Measurements from ENCODE around the gene HS3ST5. TPM values are rescaled to one million over a fixed set of nuclear protein-coding genes. Genes with fewer than 3 reads are reported as not detected.

Gene HS3ST5
- total RNA-seq, 1 donor from 2014 or later, result 0.11 TPM

DNA sequence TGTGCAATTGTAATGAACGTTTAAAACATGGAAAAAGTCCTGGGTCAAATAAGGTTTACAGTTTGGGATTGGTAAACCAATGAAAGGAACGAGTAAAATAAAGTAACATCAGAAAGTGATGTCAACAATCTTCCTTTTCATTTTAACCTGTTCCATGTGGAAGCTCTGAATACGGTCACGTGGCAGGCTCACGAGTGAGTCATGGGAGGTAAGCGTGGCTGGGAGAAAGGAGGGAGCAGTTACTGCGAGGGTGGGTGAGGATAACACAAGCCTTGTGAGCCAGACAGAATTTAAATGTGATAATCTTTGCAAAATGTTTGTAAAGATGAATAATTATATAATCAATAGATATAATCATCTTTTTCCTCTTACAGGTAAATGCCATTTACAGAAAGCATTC, 200.6 kb downstream of the HS3ST5 start:
- H3K36me3 Mint-ChIP-seq (ENCODE audit: unreplicated experiment), result no peaks in the 10 kb centered on the region
- TF ChIP-seq, protein P1, sequence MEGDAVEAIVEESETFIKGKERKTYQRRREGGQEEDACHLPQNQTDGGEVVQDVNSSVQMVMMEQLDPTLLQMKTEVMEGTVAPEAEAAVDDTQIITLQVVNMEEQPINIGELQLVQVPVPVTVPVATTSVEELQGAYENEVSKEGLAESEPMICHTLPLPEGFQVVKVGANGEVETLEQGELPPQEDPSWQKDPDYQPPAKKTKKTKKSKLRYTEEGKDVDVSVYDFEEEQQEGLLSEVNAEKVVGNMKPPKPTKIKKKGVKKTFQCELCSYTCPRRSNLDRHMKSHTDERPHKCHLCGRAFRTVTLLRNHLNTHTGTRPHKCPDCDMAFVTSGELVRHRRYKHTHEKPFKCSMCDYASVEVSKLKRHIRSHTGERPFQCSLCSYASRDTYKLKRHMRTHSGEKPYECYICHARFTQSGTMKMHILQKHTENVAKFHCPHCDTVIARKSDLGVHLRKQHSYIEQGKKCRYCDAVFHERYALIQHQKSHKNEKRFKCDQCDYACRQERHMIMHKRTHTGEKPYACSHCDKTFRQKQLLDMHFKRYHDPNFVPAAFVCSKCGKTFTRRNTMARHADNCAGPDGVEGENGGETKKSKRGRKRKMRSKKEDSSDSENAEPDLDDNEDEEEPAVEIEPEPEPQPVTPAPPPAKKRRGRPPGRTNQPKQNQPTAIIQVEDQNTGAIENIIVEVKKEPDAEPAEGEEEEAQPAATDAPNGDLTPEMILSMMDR (IDR thresholded peaks at IDR 0.05), result no peak
- H3K9me3 Mint-ChIP-seq (ENCODE audit: unreplicated experiment), result peaks cover 3% of the 10 kb centered on the region
- no peak for DNase-seq (ENCODE audit: extremely low spot score, unreplicated experiment)
- no peak overlapping the region for H3K27ac Mint-ChIP-seq (ENCODE audit: unreplicated experiment)
- no peak overlapping the region for H3K4me3 Mint-ChIP-seq (ENCODE audit: unreplicated experiment)
- H3K27me3 Mint-ChIP-seq (ENCODE audit: unreplicated experiment), result peaks cover 7% of the 10 kb centered on the region
- H3K4me1 Mint-ChIP-seq (ENCODE audit: unreplicated experiment), result peaks cover 9% of the 10 kb centered on the region

DNA sequence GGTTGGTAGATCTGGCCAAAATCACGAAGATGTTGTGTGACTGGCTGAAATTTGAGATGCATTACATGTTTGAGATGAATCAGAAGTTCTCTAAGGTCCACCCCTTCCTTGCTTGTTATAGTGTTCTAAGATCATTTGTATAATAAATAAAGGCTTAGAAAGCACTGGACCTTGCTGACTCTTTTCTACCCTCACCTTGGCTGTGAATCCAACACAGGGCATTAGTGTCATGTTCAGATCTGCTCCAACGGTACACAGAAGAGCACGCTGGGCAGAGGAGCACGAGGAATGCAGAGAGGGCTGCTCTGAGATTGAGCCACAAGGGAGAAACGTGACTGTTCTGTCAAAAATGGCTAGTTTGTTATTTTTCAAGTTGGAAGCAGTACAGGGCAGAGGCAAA, 202.4 kb downstream of the HS3ST5 start:
- Mint-ChIP-seq H3K36me3 (ENCODE audit: unreplicated experiment) (no peaks in the 10 kb centered on the region), H3K27me3 (ENCODE audit: unreplicated experiment) (peaks cover 5% of the 10 kb centered on the region), H3K9me3 (ENCODE audit: unreplicated experiment) (no peaks in the 10 kb centered on the region), H3K4me1 (ENCODE audit: unreplicated experiment) (peaks cover 12% of the 10 kb centered on the region), H3K4me3 (ENCODE audit: unreplicated experiment) (no peak overlapping the region), H3K27ac (ENCODE audit: unreplicated experiment) (peak overlapping the region; percentile 12)
- DNase-seq (ENCODE audit: extremely low spot score, unreplicated experiment), result no peak
- TF ChIP-seq, protein P1 (IDR thresholded peaks at IDR 0.05), result no peak

DNA sequence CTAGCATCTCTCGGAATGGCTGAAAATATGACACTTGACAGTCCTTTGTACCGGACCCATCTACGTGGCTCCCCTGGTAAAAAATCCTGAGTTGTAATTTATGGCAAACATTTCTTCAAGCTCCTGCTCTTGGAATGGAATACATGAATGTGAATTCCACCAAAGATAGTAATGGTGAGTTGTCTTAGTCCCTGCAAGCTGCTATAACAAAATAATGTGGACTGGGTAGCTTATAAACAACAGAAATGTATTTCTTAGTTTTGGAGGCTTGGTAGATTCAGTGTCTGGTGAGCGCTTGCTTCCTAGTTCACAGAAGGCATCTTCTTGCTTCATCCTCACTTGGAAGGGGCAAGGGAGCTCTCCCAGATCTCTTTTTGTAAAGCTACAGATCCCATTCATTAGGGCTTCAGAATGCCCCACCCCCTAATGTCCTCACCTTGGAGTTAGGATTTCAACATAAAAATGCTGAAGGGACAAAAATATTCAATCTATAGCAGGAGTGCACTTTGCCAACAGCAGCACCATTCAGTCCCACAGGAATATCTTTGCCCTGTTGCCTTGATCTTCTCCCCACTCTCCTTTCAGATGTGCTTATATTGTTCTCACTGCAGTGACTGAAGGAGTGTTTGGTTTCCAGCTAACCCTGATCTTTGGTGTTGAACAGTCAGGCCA, 204.1 kb downstream of the HS3ST5 start:
- H3K36me3 Mint-ChIP-seq (ENCODE audit: unreplicated experiment), result no peaks in the 10 kb centered on the region
- no peaks in the 10 kb centered on the region for H3K9me3 Mint-ChIP-seq (ENCODE audit: unreplicated experiment)
- H3K27ac Mint-ChIP-seq (ENCODE audit: unreplicated experiment), result no peak overlapping the region
- H3K27me3 Mint-ChIP-seq (ENCODE audit: unreplicated experiment), result peaks cover 3% of the 10 kb centered on the region
- TF ChIP-seq, protein P1 (IDR thresholded peaks at IDR 0.05), result no peak
- peaks cover 10% of the 10 kb centered on the region for H3K4me1 Mint-ChIP-seq (ENCODE audit: unreplicated experiment)
- no peak for DNase-seq (ENCODE audit: extremely low spot score, unreplicated experiment)
- no peak overlapping the region for H3K4me3 Mint-ChIP-seq (ENCODE audit: unreplicated experiment)

DNA sequence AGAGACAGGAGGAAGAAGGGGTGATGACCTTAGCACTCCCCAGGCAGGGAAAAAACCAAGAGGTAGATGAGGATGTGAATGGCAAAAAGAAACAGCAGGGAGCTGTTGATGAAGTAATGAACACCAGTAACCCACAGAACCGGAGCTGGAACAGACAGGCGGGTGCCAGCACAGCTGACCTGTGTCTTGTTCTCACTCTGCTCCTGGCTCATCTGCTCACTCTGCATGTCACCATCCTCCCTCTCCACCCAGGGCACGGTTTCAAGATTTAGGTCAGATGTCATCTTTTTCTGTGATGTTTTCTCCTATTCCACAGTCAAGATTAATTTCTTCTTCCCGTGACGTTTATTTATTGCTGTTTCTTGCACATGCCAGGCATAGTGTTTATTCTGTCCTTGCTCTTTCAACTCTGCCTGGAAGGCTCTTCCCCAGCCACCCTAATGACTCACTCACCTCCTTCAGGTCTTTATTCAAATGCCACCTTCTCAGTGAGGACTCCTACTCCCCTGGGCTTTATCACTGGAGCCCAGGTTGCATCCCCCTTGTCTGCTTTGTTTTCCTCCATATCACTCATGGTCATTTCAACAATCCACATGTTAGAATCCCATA, 207.4 kb downstream of the HS3ST5 start:
- Mint-ChIP-seq H3K4me1 (ENCODE audit: unreplicated experiment) (peaks cover 7% of the 10 kb centered on the region), H3K27ac (ENCODE audit: unreplicated experiment) (no peak overlapping the region), H3K9me3 (ENCODE audit: unreplicated experiment) (no peaks in the 10 kb centered on the region), H3K4me3 (ENCODE audit: unreplicated experiment) (no peak overlapping the region), H3K27me3 (ENCODE audit: unreplicated experiment) (peaks cover 6% of the 10 kb centered on the region), H3K36me3 (ENCODE audit: unreplicated experiment) (no peaks in the 10 kb centered on the region)
- DNase-seq (ENCODE audit: extremely low spot score, unreplicated experiment), result no peak
- TF ChIP-seq, protein P1 (IDR thresholded peaks at IDR 0.05), result no peak

DNA sequence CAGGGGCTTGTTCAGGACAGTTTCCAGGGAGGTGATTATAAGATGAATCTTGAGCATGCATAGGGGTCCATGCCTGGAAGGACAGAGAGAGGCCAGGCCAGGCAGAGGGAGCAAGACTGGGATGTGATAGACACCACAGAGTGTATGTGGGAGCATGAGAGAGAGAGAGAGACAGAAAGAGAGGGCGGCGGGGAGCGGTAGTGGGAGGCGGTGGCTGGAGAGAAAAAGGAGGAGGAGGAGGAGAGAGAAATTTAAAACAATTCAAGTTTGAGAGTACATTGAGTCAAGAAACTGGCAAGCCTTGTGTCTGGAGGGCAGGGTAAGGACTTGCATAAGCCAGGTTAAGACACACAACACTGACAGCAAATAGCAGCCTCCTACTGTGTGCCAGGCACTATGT, 209.0 kb downstream of the HS3ST5 start:
- Mint-ChIP-seq H3K36me3 (ENCODE audit: unreplicated experiment) (no peaks in the 10 kb centered on the region), H3K27ac (ENCODE audit: unreplicated experiment) (no peak overlapping the region), H3K4me1 (ENCODE audit: unreplicated experiment) (peaks cover 6% of the 10 kb centered on the region), H3K27me3 (ENCODE audit: unreplicated experiment) (peaks cover 3% of the 10 kb centered on the region), H3K4me3 (ENCODE audit: unreplicated experiment) (no peak overlapping the region), H3K9me3 (ENCODE audit: unreplicated experiment) (no peaks in the 10 kb centered on the region)
- DNase-seq (ENCODE audit: extremely low spot score, unreplicated experiment), result no peak
- TF ChIP-seq, protein P1 (IDR thresholded peaks at IDR 0.05), result no peak

All from osteocyte (in vitro differentiated cells).